SU-DHL-6 (cell line): ENCODE data around the gene DSTYK.

Source experiments
- H2AFZ ChIP-seq: fragments of 200-600 bp; sonication (generic); 2 replicates; pipeline ENCODE4 v1.6.1; 2014; ENCODE audit warnings: low read depth, mild to moderate bottlenecking, moderate library complexity, mixed read lengths, antibody characterized with exemption, low read length; ENCODE audit not compliant: severe bottlenecking
- H3F3A ChIP-seq: fragments of 200-600 bp; shearing (Covaris generic); 2 replicates; pipeline ENCODE4 v1.6.0; 2016; ENCODE audit warnings: antibody characterized with exemption, mild to moderate bottlenecking; ENCODE audit not compliant: insufficient read depth
- H3K27ac ChIP-seq: fragments of 200-600 bp; sonication (generic); 2 replicates; pipeline ENCODE4 v1.5.1; 2016; ENCODE audit warnings: low read depth, mild to moderate bottlenecking, low read length, moderate library complexity, mixed read lengths
- H3K27me3 ChIP-seq: fragments of 200-600 bp; sonication (generic), shearing (Covaris generic); 2 replicates; pipeline ENCODE4 v1.6.0; 2014; ENCODE audit warnings: mild to moderate bottlenecking, low read length
- H3K36me3 ChIP-seq: fragments of 200-600 bp; sonication (generic); 2 replicates; pipeline ENCODE4 v1.6.1; 2014; ENCODE audit warnings: mild to moderate bottlenecking, low read length, mixed read lengths
- H3K4me2 ChIP-seq: fragments of 300-600, 200-600 bp; shearing (Covaris generic), sonication (generic); 2 replicates; pipeline ENCODE4 v1.6.0; 2014; ENCODE audit warnings: low read length, low read depth, mild to moderate bottlenecking; ENCODE audit not compliant: poor library complexity, severe bottlenecking
- H3K4me3 ChIP-seq: fragments of 200-600 bp; sonication (generic); 2 replicates; pipeline ENCODE4 v1.5.1; 2014; ENCODE audit warnings: antibody characterized with exemption, low read length, mild to moderate bottlenecking, mixed read lengths; ENCODE audit not compliant: insufficient read depth, poor library complexity, severe bottlenecking
- H3K79me2 ChIP-seq: fragments of 200-600 bp; sonication (generic); 2 replicates; pipeline ENCODE4 v1.6.1; 2014; ENCODE audit warnings: mild to moderate bottlenecking, low read length, moderate library complexity; ENCODE audit not compliant: insufficient read depth
- H3K9ac ChIP-seq: fragments of 200-600 bp; sonication (generic); 2 replicates; pipeline ENCODE4 v1.7.0; 2014; ENCODE audit warnings: mild to moderate bottlenecking, low read length
- H3K9me2 ChIP-seq: fragments of 200-600 bp; sonication (generic); replicated peaks from 2 replicates; pipeline ENCODE4 v1.6.1; 2014; ENCODE audit warnings: low read length; ENCODE audit not compliant: insufficient read depth
- H3K9me3 ChIP-seq: fragments of 200-600 bp; sonication (generic); 2 replicates; pipeline ENCODE4 v1.6.1; 2014; ENCODE audit warnings: low read length, mixed read lengths; ENCODE audit not compliant: insufficient read depth
- H4K20me1 ChIP-seq: fragments of 200-600 bp; sonication (generic); 2 replicates; pipeline ENCODE4 v1.6.1; 2014; ENCODE audit warnings: low read depth, mild to moderate bottlenecking, antibody characterized with exemption, low read length, moderate library complexity, mixed read lengths
- CTCF ChIP-seq: fragments of 200-600 bp; sonication (generic); IDR thresholded peaks from one replicate; pipeline ENCODE4 v1.5.1; 2017; ENCODE audit warnings: antibody characterized with exemption, mild to moderate bottlenecking, low read length, moderate library complexity; ENCODE audit not compliant: insufficient read depth, poor library complexity, severe bottlenecking
- EZH2phosphoT487 ChIP-seq: fragments of 200-600 bp; sonication (generic), shearing (Covaris generic); conservative IDR thresholded peaks from 2 replicates; pipeline ENCODE4 v1.6.1; 2018; ENCODE audit warnings: mild to moderate bottlenecking, antibody characterized with exemption, low read length, moderate library complexity, mixed read lengths

The DSTYK gene

GRCh38 chr1:205250699-205251098, 39.2 kb upstream of the DSTYK start:
- Histone ChIP-seq H3K27ac (no peak overlapping the region), H3K4me2 (no peak overlapping the region), H4K20me1 (no peaks in the 10 kb centered on the region), H3K9ac (no peak overlapping the region), H3K27me3 (no peaks in the 10 kb centered on the region), H3K79me2 (no peaks in the 10 kb centered on the region), H3K4me3 (no peak overlapping the region), H3F3A (no peaks in the 10 kb centered on the region), H3K9me3 (no peaks in the 10 kb centered on the region), H3K9me2 (no peaks in the 10 kb centered on the region), H3K36me3 (no peaks in the 10 kb centered on the region), H2AFZ (no peak overlapping the region)
- TF ChIP-seq CTCF, result no peak
- no peak for TF ChIP-seq EZH2phosphoT487

GRCh38 chr1:205249651-205250050, 38.1 kb upstream of the DSTYK start:
- Histone ChIP-seq H3K36me3 (no peaks in the 10 kb centered on the region), H3K9ac (no peak overlapping the region), H3K4me3 (no peak overlapping the region), H3F3A (no peaks in the 10 kb centered on the region), H3K79me2 (no peaks in the 10 kb centered on the region), H3K9me3 (no peaks in the 10 kb centered on the region), H4K20me1 (no peaks in the 10 kb centered on the region), H3K27ac (no peak overlapping the region), H3K9me2 (no peaks in the 10 kb centered on the region), H3K27me3 (no peaks in the 10 kb centered on the region), H2AFZ (no peak overlapping the region), H3K4me2 (no peak overlapping the region)
- TF ChIP-seq CTCF (no peak), EZH2phosphoT487 (no peak)

- no peak overlapping the region for H3K4me3 ChIP-seq
- H3K9me2 ChIP-seq, result no peaks in the 10 kb centered on the region
- no peak for TF ChIP-seq EZH2phosphoT487
- no peak for TF ChIP-seq CTCF
- H3K27me3 ChIP-seq, result no peaks in the 10 kb centered on the region
- no peaks in the 10 kb centered on the region for H3F3A ChIP-seq
- no peak overlapping the region for H3K4me2 ChIP-seq
- H3K27ac ChIP-seq, result no peak overlapping the region
- H4K20me1 ChIP-seq, result no peaks in the 10 kb centered on the region
- H2AFZ ChIP-seq, result no peak overlapping the region
- no peaks in the 10 kb centered on the region for H3K9me3 ChIP-seq
- H3K36me3 ChIP-seq, result no peaks in the 10 kb centered on the region
- H3K9ac ChIP-seq, result no peak overlapping the region
- no peaks in the 10 kb centered on the region for H3K79me2 ChIP-seq
Observed at GRCh38 chr1:205248793-205249601, 37.5 kb upstream of the DSTYK start.
